GM19455 (cell line): ENCODE results near the gene CLCC1.

Source experiments
- ATAC-seq: cut with Tn5 transposase; IDR thresholded peaks from one replicate; pipeline ENCODE4 v1.9.1; 2021; ENCODE audit not compliant: unreplicated experiment

CLCC1 gene

GRCh38 chr1:108916788-108917187 lies 46.5 kb downstream of the CLCC1 start:
- ATAC-seq = no peak
